H9 (cell line): ENCODE results near the gene SPINT4. TPM values are rescaled to one million over a fixed set of nuclear protein-coding genes. Genes with fewer than 3 reads are reported as not detected.

Experiments
- DNase-seq: peaks from one replicate; pipeline ENCODE4 v3.0.0-alpha.2; 2017
- H2AFZ ChIP-seq: one replicate; pipeline ENCODE4 v1.6.1; 2013; ENCODE audit warnings: mild to moderate bottlenecking, low read length, control low read depth, moderate library complexity
- H2AK5ac ChIP-seq: 2 replicates; pipeline ENCODE4 v1.6.1; 2013; ENCODE audit warnings: low read length, control low read depth, mixed read lengths; ENCODE audit not compliant: insufficient read length
- H2BK120ac ChIP-seq: one replicate; pipeline ENCODE4 v1.6.1; 2013; ENCODE audit warnings: low read depth, mild to moderate bottlenecking, low read length, control low read depth, inconsistent platforms; ENCODE audit not compliant: poor library complexity, severe bottlenecking
- H2BK12ac ChIP-seq: 2 replicates; pipeline ENCODE4 v1.6.1; 2013; ENCODE audit warnings: low read length, control low read depth, mixed read lengths, low read depth; ENCODE audit not compliant: insufficient read length
- H2BK15ac ChIP-seq: 2 replicates; pipeline ENCODE4 v1.6.1; 2013; ENCODE audit warnings: low read depth, low read length, control low read depth
- H2BK20ac ChIP-seq: one replicate; pipeline ENCODE4 v1.6.1; 2013; ENCODE audit warnings: low read depth, mild to moderate bottlenecking, low read length, control low read depth, inconsistent platforms; ENCODE audit not compliant: poor library complexity, severe bottlenecking
- H2BK5ac ChIP-seq: 2 replicates; pipeline ENCODE4 v1.6.1; 2013; ENCODE audit warnings: low read length, control low read depth, mixed read lengths; ENCODE audit not compliant: insufficient read length
- H3K14ac ChIP-seq: 2 replicates; pipeline ENCODE4 v1.6.1; 2013; ENCODE audit warnings: low read length, control low read depth; ENCODE audit not compliant: insufficient read depth
- H3K18ac ChIP-seq: 2 replicates; pipeline ENCODE4 v1.6.1; 2013; ENCODE audit warnings: low read depth, mild to moderate bottlenecking, mixed read lengths, low read length, control low read depth; ENCODE audit not compliant: insufficient read length
- H3K23ac ChIP-seq: 2 replicates; pipeline ENCODE4 v1.6.1; 2013; ENCODE audit warnings: low read length, control low read depth, mixed read lengths, low read depth; ENCODE audit not compliant: insufficient read length
- H3K23me2 ChIP-seq: 2 replicates; pipeline ENCODE4 v1.6.1; 2013; ENCODE audit warnings: low read depth, mild to moderate bottlenecking, mixed read lengths, low read length, control low read depth; ENCODE audit not compliant: insufficient read length, poor library complexity, severe bottlenecking
- H3K27ac ChIP-seq: 2 replicates; pipeline ENCODE4 v1.5.1; 2013; ENCODE audit warnings: low read length, control low read depth, mixed read lengths, low read depth; ENCODE audit not compliant: insufficient read length
- H3K27me3 ChIP-seq: 2 replicates; pipeline ENCODE4 v1.6.1; 2013; ENCODE audit warnings: low read length, control low read depth, inconsistent platforms; ENCODE audit not compliant: insufficient read depth
- H3K4ac ChIP-seq: 2 replicates; pipeline ENCODE4 v1.6.1; 2013; ENCODE audit warnings: low read depth, mild to moderate bottlenecking, control low read depth, inconsistent platforms, low read length, moderate library complexity
- H3K4me1 ChIP-seq: 2 replicates; pipeline ENCODE4 v1.6.1; 2013; ENCODE audit warnings: low read length, control low read depth, inconsistent platforms; ENCODE audit not compliant: insufficient read depth
- H3K4me2 ChIP-seq: 2 replicates; pipeline ENCODE4 v1.6.1; 2013; ENCODE audit warnings: low read length, control low read depth, mixed read lengths; ENCODE audit not compliant: insufficient read length, insufficient read depth
- H3K56ac ChIP-seq: 2 replicates; pipeline ENCODE4 v1.6.1; 2013; ENCODE audit warnings: low read depth, mild to moderate bottlenecking, mixed read lengths, low read length, control low read depth; ENCODE audit not compliant: insufficient read length
- H3K79me1 ChIP-seq: 2 replicates; pipeline ENCODE4 v1.6.1; 2013; ENCODE audit warnings: low read depth, mild to moderate bottlenecking, moderate library complexity, low read length, control low read depth, inconsistent platforms; ENCODE audit not compliant: insufficient read depth, poor library complexity, severe bottlenecking
- H3K79me2 ChIP-seq: 2 replicates; pipeline ENCODE4 v1.6.1; 2013; ENCODE audit warnings: low read length, control low read depth, inconsistent platforms; ENCODE audit not compliant: insufficient read depth
- H3K9ac ChIP-seq: 2 replicates; pipeline ENCODE4 v1.6.1; 2013; ENCODE audit warnings: low read length, control low read depth, mixed read lengths; ENCODE audit not compliant: insufficient read length; ENCODE audit errors: extremely low read depth
- H3K9me3 ChIP-seq: one replicate; pipeline ENCODE4 v1.6.1; 2013; ENCODE audit warnings: low read depth, low read length, inconsistent platforms; ENCODE audit not compliant: control insufficient read depth
- H3T11ph ChIP-seq: one replicate; pipeline ENCODE4 v1.6.1; 2013; ENCODE audit warnings: mild to moderate bottlenecking, low read length, control low read depth, inconsistent platforms
- H4K20me1 ChIP-seq: one replicate; pipeline ENCODE4 v1.6.1; 2013; ENCODE audit not compliant: control insufficient read depth, insufficient read length, insufficient read depth
- H4K5ac ChIP-seq: 2 replicates; pipeline ENCODE4 v1.6.1; 2013; ENCODE audit warnings: low read depth, mild to moderate bottlenecking, mixed read lengths, low read length, control low read depth; ENCODE audit not compliant: insufficient read length
- H4K8ac ChIP-seq: replicated peaks from 2 replicates; pipeline ENCODE4 v1.6.1; 2013; ENCODE audit warnings: low read length, control low read depth, mixed read lengths, low read depth; ENCODE audit not compliant: insufficient read length
- H4K91ac ChIP-seq: 2 replicates; pipeline ENCODE4 v1.6.1; 2013; ENCODE audit warnings: low read depth, mild to moderate bottlenecking, moderate library complexity, mixed read lengths, low read length, control low read depth; ENCODE audit not compliant: insufficient read length
- H3K27ac Mint-ChIP-seq, 3 experiments: 2 replicates in 2 of 3; 3 replicates in 1 of 3; pipeline ENCODE4 v1.8.0; 2020 to 2021; ENCODE audit warnings: mixed read lengths in 3 of 3, mild to moderate bottlenecking in 1 of 3, moderate library complexity in 1 of 3
- H3K27me3 Mint-ChIP-seq: 2 replicates; pipeline ENCODE4 v1.8.0; 2021; ENCODE audit warnings: low read depth, mild to moderate bottlenecking, moderate library complexity, mixed read lengths
- H3K36me3 Mint-ChIP-seq, 3 experiments: 2 replicates in 2 of 3; 3 replicates in 1 of 3; pipeline ENCODE4 v1.8.0; 2020 to 2021; ENCODE audit warnings: low read depth in 3 of 3, mixed read lengths in 3 of 3; ENCODE audit not compliant: insufficient read depth in 1 of 3
- H3K4me1 Mint-ChIP-seq, 2 experiments: 2 replicates each; pipeline ENCODE4 v1.8.0; 2020; ENCODE audit warnings: mixed read lengths in 2 of 2
- H3K4me3 Mint-ChIP-seq, 2 experiments: 2 replicates in 1 of 2; 3 replicates in 1 of 2; pipeline ENCODE4 v1.8.0; 2020 to 2021; ENCODE audit warnings: mild to moderate bottlenecking in 2 of 2, mixed read lengths in 2 of 2, moderate library complexity in 1 of 2
- H3K9me3 Mint-ChIP-seq, 2 experiments: 2 replicates in 1 of 2; 3 replicates in 1 of 2; pipeline ENCODE4 v1.8.0; 2020; ENCODE audit warnings: mild to moderate bottlenecking in 2 of 2, mixed read lengths in 2 of 2, moderate library complexity in 1 of 2
- WGBS: extraction: QIAGEN DNeasy Blood & Tissue Kit; methylation state at CpG from one replicate; pipeline ENCODE4 v1.1.7; 2013; ENCODE audit warnings: missing lambda C conversion rate, low lambda C conversion rate, mixed read lengths; ENCODE audit not compliant: insufficient read length; ENCODE audit errors: extremely low coverage; 5-methylcytosine and 5-hydroxymethylcytosine counted together
- total RNA-seq: library from RNA; stranded (reverse); gene quantifications from 2 replicates; pipeline ENCODE4 v1.2.1, GENCODE V29; 2021
- TF ChIP-seq, protein P1 (sequence below): fragments of 200-600 bp; sonication (generic); conservative IDR thresholded peaks from 3 replicates; pipeline ENCODE4 v1.8.0; 2021; ENCODE audit warnings: antibody characterized with exemption, mild to moderate bottlenecking

SPINT4 gene
- total RNA-seq, 1 experiment from 2014 or later, result not detected

DNA sequence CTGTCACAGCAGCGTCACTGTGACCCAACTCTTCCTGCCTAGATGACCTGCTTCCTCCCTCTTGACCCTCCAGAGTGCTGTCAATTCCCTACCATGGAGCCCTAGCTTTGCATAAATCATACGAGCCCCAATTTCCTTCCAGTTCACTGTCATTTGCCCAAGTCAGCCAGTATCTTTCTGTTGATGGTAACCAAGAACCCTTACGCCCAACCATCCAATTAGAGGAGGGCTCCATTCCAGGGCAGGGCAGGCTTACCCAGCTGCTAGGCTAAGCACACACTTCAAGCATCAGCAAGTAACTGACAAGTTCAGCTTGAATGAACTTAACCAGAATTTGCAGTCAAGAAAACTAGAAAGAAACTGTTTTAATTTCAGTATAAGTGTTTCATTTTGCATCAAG lies 43.8 kb downstream of the SPINT4 start:
- H4K20me1 ChIP-seq, result no peaks in the 10 kb centered on the region
- H2BK5ac ChIP-seq, result peak overlapping the region; percentile 1
- WGBS, result no CpG with 5 or more reads among the region's 3 CpGs
- H3K4me2 ChIP-seq, result peak overlapping the region; percentile 17
- H2AK5ac ChIP-seq, result no peak overlapping the region
- H4K8ac ChIP-seq, result no peak overlapping the region
- H4K5ac ChIP-seq, result peak overlapping the region; percentile 6
- no peak overlapping the region for H2BK120ac ChIP-seq
- H3K9me3 ChIP-seq, result no peaks in the 10 kb centered on the region
- TF ChIP-seq, protein P1, sequence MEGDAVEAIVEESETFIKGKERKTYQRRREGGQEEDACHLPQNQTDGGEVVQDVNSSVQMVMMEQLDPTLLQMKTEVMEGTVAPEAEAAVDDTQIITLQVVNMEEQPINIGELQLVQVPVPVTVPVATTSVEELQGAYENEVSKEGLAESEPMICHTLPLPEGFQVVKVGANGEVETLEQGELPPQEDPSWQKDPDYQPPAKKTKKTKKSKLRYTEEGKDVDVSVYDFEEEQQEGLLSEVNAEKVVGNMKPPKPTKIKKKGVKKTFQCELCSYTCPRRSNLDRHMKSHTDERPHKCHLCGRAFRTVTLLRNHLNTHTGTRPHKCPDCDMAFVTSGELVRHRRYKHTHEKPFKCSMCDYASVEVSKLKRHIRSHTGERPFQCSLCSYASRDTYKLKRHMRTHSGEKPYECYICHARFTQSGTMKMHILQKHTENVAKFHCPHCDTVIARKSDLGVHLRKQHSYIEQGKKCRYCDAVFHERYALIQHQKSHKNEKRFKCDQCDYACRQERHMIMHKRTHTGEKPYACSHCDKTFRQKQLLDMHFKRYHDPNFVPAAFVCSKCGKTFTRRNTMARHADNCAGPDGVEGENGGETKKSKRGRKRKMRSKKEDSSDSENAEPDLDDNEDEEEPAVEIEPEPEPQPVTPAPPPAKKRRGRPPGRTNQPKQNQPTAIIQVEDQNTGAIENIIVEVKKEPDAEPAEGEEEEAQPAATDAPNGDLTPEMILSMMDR, result no peak
- Mint-ChIP-seq H3K36me3 (peaks cover 0 to 9% (median 4%) of the 10 kb centered on the region in 3 experiments; a peak in 5 of 7 replicates), H3K27ac (peak overlapping the region in 2 of 3 experiments; percentile 78 to 80; a peak in 5 of 7 replicates), H3K9me3 (peaks cover 0 to 8% of the 10 kb centered on the region in 2 experiments; a peak in 3 of 5 replicates), H3K27me3 (no peaks in the 10 kb centered on the region; the same call in 1 of the 2 replicates), H3K4me3 (peak overlapping the region in 1 of 2 experiments; percentile 51; a peak in 3 of 5 replicates), H3K4me1 (peaks cover 9 to 10% of the 10 kb centered on the region in 2 experiments)
- H3K23me2 ChIP-seq, result no peaks in the 10 kb centered on the region
- H3K23ac ChIP-seq, result no peak overlapping the region
- peaks cover 6% of the 10 kb centered on the region; the same call in 1 of the 2 replicates for H3K4me1 ChIP-seq
- H3K4ac ChIP-seq, result no peak overlapping the region
- H2BK15ac ChIP-seq, result no peak overlapping the region
- no peak overlapping the region for H3K56ac ChIP-seq
- no peak overlapping the region for H4K91ac ChIP-seq
- H3K27me3 ChIP-seq, result no peaks in the 10 kb centered on the region
- no peak overlapping the region for H2BK20ac ChIP-seq
- DNase-seq, result peak; percentile 41
- H3K79me1 ChIP-seq, result no peaks in the 10 kb centered on the region
- no peak overlapping the region for H3K14ac ChIP-seq
- H3K9ac ChIP-seq, result no peak overlapping the region
- no peaks in the 10 kb centered on the region for H3K79me2 ChIP-seq
- H2AFZ ChIP-seq, result no peak overlapping the region
- no peak overlapping the region for H3T11ph ChIP-seq
- H2BK12ac ChIP-seq, result peak overlapping the region; percentile 2
- peak overlapping the region; percentile 35 for H3K18ac ChIP-seq
- H3K27ac ChIP-seq, result peak overlapping the region; percentile 98
